ENCODE data around the gene RERE.

Gene RERE

GRCh38 chr1:8370046-8370881, 447.2 kb downstream of the RERE start:
- DNase-seq = no peak

- DNase-seq = no peak
Measured at GRCh38 chr1:8368956-8369639, 448.3 kb downstream of the RERE start.

- no peak for DNase-seq
Measured at GRCh38 chr1:8367571-8368194, 449.8 kb downstream of the RERE start.

- DNase-seq = no peak
Measured at GRCh38 chr1:8365661-8366362, 451.6 kb downstream of the RERE start.

- DNase-seq = no peak
Measured at GRCh38 chr1:8364528-8365442, 452.7 kb downstream of the RERE start.

- DNase-seq = no peak
Measured at GRCh38 chr1:8363767-8364301, 453.6 kb downstream of the RERE start.

- no peak for DNase-seq
Measured at GRCh38 chr1:8363186-8363766, 454.2 kb downstream of the RERE start.

- DNase-seq = no peak
Measured at GRCh38 chr1:8362701-8363101, 454.7 kb downstream of the RERE start.

- no peak for DNase-seq
Measured at GRCh38 chr1:8361198-8361849, 456.1 kb downstream of the RERE start.

- no peak for DNase-seq
Measured at GRCh38 chr1:8360493-8361197, 456.8 kb downstream of the RERE start.

- no peak for DNase-seq
Measured at GRCh38 chr1:8359617-8360481, 457.6 kb downstream of the RERE start.

- DNase-seq = no peak
Measured at GRCh38 chr1:8358897-8359616, 458.4 kb downstream of the RERE start.

- DNase-seq = no peak
Measured at GRCh38 chr1:8358241-8358896, 459.1 kb downstream of the RERE start.

GRCh38 chr1:8357329-8358101, 459.9 kb downstream of the RERE start:
- DNase-seq = no peak

- no peak for DNase-seq
Measured at GRCh38 chr1:8356256-8357209, 460.9 kb downstream of the RERE start.
